GM12892 (cell line): Measurements from ENCODE around the gene KLK8.

Source experiments
- POLR2A ChIP-seq: IDR thresholded peaks from 2 replicates; pipeline ENCODE4 v1.6.1; 2011; ENCODE audit warnings: low read depth, low read length, control low read depth
- POLR2AphosphoS5 ChIP-seq: IDR thresholded peaks from 2 replicates; pipeline ENCODE4 v1.6.1; 2011; ENCODE audit warnings: low read depth, low read length, control low read depth

DNA sequence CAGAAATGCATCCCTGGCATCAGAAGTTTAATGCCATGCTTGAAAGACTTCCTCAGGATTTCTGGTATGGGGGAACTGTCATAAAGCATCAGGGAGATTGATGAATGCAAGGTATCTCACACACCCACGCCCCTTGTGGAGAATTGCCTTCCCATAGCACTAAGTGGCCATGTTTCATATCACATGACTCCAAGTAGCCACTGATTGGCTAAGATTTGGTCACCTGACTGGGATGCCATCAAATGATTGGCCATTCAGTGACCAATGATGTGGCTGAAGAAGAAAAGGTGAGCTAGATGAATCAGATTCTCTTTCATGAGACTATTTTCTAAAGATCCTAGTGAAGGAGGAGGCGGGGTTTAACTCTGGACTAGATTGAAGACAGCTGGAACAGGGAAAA is 7.3 kb downstream of the KLK8 start:
- TF ChIP-seq POLR2A (no peak), POLR2AphosphoS5 (no peak)
